Ovary (tissue), 3 donors: ENCODE data around the gene SRRM2.

Source experiments
- CTCF ChIP-seq, 3 donors: fragments of 450-650 bp in 2 of 3; fragments of 200-600 bp in 1 of 3; IDR thresholded peaks; one replicate each; pipeline versions ENCODE4 v1.5.1 to v1.8.0; 2016 to 2022; ENCODE audit warnings: antibody characterized with exemption in 3 of 3, mild to moderate bottlenecking in 1 of 3
- EP300 ChIP-seq: sonication (generic); formaldehyde crosslinking; IDR thresholded peaks from one replicate; pipeline ENCODE4 v1.6.1; 2017; ENCODE audit warnings: antibody characterized with exemption
- donor health status: DM: no; HTN: no; CAD: no.

- no peak for TF ChIP-seq CTCF (IDR thresholded peaks at IDR 0.05)
- TF ChIP-seq EP300: no peak
Measured at GRCh38 chr16:2715519-2715918, 36.9 kb upstream of the SRRM2 start.
